Right lobe of liver (tissue), 4 donors: ENCODE data around the gene RSPH10B.

Experiments used
- CTCF ChIP-seq, 4 donors: fragments of 200-600 bp in 3 of 4; fragments of 450-650 bp in 1 of 4; IDR thresholded peaks; one replicate each; pipeline versions ENCODE4 v1.5.1 to v1.8.0; 2016 to 2022; ENCODE audit warnings: antibody characterized with exemption in 4 of 4, mild to moderate bottlenecking in 2 of 4
- POLR2A ChIP-seq: fragments of 450-650 bp; IDR thresholded peaks from one replicate; pipeline ENCODE4 v1.6.1; 2017; ENCODE audit warnings: antibody characterized with exemption, mild to moderate bottlenecking
- donor health status: DM: no; HTN: no; CAD: no.
- donor health status: DM: no; HTN: no; CAD: no.
- donor health status: DM: no; HTN: yes; CAD: no.

DNA sequence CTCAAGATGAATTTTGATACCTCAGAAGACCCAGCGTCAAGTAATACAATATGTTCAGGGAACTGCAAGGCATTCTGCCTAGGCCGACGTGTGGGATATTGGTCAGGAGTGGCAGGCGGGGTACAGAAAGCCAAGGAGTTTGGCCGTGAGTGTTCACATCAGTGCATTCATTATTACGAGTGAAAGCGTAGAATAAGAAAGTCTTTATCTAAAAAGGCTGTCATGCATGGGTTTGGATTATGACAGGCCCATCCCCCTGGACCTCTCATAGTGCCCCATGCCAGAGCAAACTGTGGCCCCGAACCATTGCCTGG is 46.1 kb upstream of the RSPH10B start:
- no peak for TF ChIP-seq CTCF (IDR thresholded peaks at IDR 0.05)
- TF ChIP-seq POLR2A: no peak
